ENCODE measurements around the gene SIGLEC5.
A peak's percentile ranks its signal among the peaks of the same experiment; 100 is the strongest.
"Not testable (repeated sequence)": the region's sequence is repeated elsewhere in the genome, so short reads cannot be mapped to it uniquely, and the experiment has no call there.

The SIGLEC5 gene

GRCh38 chr19:51630315-51630714, at the start of gene SIGLEC5:
TSS of gene SIGLEC5 (minus strand) at chr19:51630401. CDS start at chr19:51630335, 66 bp downstream.
- DNase-seq = not testable (repeated sequence)

- no peak for DNase-seq
These were observed 46.4 kb upstream of the SIGLEC5 start for GRCh38 chr19:51676566-51677083.

- DNase-seq = not testable (repeated sequence)
These were observed 45.8 kb upstream of the SIGLEC5 start for GRCh38 chr19:51675911-51676565.

GRCh38 chr19:51668216-51668615, 38.0 kb upstream of the SIGLEC5 start:
- DNase-seq = no peak

- no peak for DNase-seq
These were observed 34.8 kb upstream of the SIGLEC5 start for GRCh38 chr19:51664997-51665396.

GRCh38 chr19:51664131-51664530, 33.9 kb upstream of the SIGLEC5 start:
- no peak for DNase-seq

GRCh38 chr19:51663650-51664049, 33.4 kb upstream of the SIGLEC5 start:
- DNase-seq = no peak

GRCh38 chr19:51660975-51661600, 30.9 kb upstream of the SIGLEC5 start:
- peak; percentile 30 for DNase-seq

- no peak for DNase-seq
These were observed 24.6 kb upstream of the SIGLEC5 start for GRCh38 chr19:51654783-51655182.

GRCh38 chr19:51653162-51653561, 23.0 kb upstream of the SIGLEC5 start:
- no peak for DNase-seq

- no peak for DNase-seq
These were observed 22.1 kb upstream of the SIGLEC5 start for GRCh38 chr19:51652266-51652665.

GRCh38 chr19:51651216-51651846, 21.1 kb upstream of the SIGLEC5 start:
- no peak for DNase-seq

GRCh38 chr19:51647318-51647717, 17.1 kb upstream of the SIGLEC5 start:
- no peak for DNase-seq

GRCh38 chr19:51646730-51647129, 16.5 kb upstream of the SIGLEC5 start, which contains the start of gene SIGLEC14:
TSS of gene SIGLEC14 (minus strand) at chr19:51646825. CDS start at chr19:51646759, 66 bp downstream.
- not testable (repeated sequence) for DNase-seq

GRCh38 chr19:51644636-51645271, 14.6 kb upstream of the SIGLEC5 start:
- DNase-seq = no peak

- DNase-seq = no peak
These were observed 11.4 kb upstream of the SIGLEC5 start for GRCh38 chr19:51641648-51642047.

GRCh38 chr19:51640386-51640785, 10.2 kb upstream of the SIGLEC5 start:
- DNase-seq = no peak

GRCh38 chr19:51639916-51640315, 9.7 kb upstream of the SIGLEC5 start:
- DNase-seq = no peak

- no peak for DNase-seq
These were observed 7.3 kb upstream of the SIGLEC5 start for GRCh38 chr19:51637362-51637978.

GRCh38 chr19:51632126-51632525, 1.9 kb upstream of the SIGLEC5 start:
- DNase-seq = no peak

- no peak for DNase-seq
These were observed 1.9 kb downstream of the SIGLEC5 start for GRCh38 chr19:51628153-51628939.

Data from activated T-cell treated with anti-CD3 and anti-CD28 coated beads for 4 hours (primary cell).